Hepatocyte (in vitro differentiated cells): ENCODE results near the gene TXN2.

Experiments
- EZH2 ChIP-seq: fragments of 200-600 bp; sonication (generic); IDR thresholded peaks from 2 replicates; pipeline ENCODE4 v1.6.1; 2016; ENCODE audit warnings: antibody characterized with exemption, mild to moderate bottlenecking, borderline replicate concordance
- EZH2phosphoT487 ChIP-seq: fragments of 200-600 bp; sonication (generic); IDR thresholded peaks from one replicate; pipeline ENCODE4 v1.6.1; 2018; ENCODE audit warnings: antibody characterized with exemption, mild to moderate bottlenecking, low read depth, moderate library complexity; ENCODE audit not compliant: unreplicated experiment, severe bottlenecking
- TF ChIP-seq, protein P1 (sequence below): fragments of 200-600 bp; sonication (generic); IDR thresholded peaks from 2 replicates; pipeline ENCODE4 v1.5.1; 2016; ENCODE audit warnings: antibody characterized with exemption, mild to moderate bottlenecking; ENCODE audit not compliant: poor library complexity

DNA sequence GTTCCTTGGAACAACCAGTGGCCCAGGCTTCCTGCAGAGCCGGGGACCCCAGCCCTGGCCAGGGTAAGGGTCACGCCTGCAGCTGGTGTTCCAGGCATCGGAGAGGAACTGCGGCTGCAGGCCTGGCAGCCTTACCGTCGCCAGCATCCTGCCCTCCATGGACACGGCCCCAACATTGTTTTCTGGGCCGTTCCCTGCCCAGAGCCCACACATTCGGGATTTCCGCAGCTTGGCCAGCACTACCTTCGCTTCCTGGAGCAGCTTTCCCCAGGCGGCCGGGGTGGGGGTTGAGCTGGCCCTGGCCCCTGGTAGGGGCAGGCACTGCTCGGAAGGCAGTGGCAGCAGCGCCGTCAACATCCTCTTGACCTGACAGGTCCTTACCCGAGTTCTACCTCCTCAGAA, 17.7 kb downstream of the TXN2 start:
- TF ChIP-seq EZH2 (no peak), EZH2phosphoT487 (no peak)
- TF ChIP-seq, protein P1, sequence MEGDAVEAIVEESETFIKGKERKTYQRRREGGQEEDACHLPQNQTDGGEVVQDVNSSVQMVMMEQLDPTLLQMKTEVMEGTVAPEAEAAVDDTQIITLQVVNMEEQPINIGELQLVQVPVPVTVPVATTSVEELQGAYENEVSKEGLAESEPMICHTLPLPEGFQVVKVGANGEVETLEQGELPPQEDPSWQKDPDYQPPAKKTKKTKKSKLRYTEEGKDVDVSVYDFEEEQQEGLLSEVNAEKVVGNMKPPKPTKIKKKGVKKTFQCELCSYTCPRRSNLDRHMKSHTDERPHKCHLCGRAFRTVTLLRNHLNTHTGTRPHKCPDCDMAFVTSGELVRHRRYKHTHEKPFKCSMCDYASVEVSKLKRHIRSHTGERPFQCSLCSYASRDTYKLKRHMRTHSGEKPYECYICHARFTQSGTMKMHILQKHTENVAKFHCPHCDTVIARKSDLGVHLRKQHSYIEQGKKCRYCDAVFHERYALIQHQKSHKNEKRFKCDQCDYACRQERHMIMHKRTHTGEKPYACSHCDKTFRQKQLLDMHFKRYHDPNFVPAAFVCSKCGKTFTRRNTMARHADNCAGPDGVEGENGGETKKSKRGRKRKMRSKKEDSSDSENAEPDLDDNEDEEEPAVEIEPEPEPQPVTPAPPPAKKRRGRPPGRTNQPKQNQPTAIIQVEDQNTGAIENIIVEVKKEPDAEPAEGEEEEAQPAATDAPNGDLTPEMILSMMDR, result no peak
